Measurements from ENCODE around the gene ZNF678. TPM values are rescaled to one million over a fixed set of nuclear protein-coding genes. Genes with fewer than 3 reads are reported as not detected.

ZNF678 gene
- total RNA-seq, 1 donor from 2014 or later, result 20.3 TPM

GRCh38 chr1:227632325-227632724 lies 69.0 kb downstream of the ZNF678 start:
- DNase-seq (no peak), ATAC-seq (ENCODE audit: low read depth) (no peak)
- intact Hi-C loops (cut with micrococcal nuclease), result no loop called here
- H3K4me1 Mint-ChIP-seq, result no peaks in the 10 kb centered on the region
- no peak overlapping the region for H3K27ac Mint-ChIP-seq
- H3K4me3 Mint-ChIP-seq, result no peak overlapping the region
- peaks cover 80% of the 10 kb centered on the region for H3K36me3 Mint-ChIP-seq (ENCODE audit: low read depth)
- POLR2A ChIA-PET, result no interaction called here
- TF ChIP-seq, protein P1, sequence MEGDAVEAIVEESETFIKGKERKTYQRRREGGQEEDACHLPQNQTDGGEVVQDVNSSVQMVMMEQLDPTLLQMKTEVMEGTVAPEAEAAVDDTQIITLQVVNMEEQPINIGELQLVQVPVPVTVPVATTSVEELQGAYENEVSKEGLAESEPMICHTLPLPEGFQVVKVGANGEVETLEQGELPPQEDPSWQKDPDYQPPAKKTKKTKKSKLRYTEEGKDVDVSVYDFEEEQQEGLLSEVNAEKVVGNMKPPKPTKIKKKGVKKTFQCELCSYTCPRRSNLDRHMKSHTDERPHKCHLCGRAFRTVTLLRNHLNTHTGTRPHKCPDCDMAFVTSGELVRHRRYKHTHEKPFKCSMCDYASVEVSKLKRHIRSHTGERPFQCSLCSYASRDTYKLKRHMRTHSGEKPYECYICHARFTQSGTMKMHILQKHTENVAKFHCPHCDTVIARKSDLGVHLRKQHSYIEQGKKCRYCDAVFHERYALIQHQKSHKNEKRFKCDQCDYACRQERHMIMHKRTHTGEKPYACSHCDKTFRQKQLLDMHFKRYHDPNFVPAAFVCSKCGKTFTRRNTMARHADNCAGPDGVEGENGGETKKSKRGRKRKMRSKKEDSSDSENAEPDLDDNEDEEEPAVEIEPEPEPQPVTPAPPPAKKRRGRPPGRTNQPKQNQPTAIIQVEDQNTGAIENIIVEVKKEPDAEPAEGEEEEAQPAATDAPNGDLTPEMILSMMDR (IDR thresholded peaks at IDR 0.05), result no peak
- H3K27me3 Mint-ChIP-seq, result no peaks in the 10 kb centered on the region
- CTCF ChIA-PET, result no interaction called here
- H3K9me3 Mint-ChIP-seq, result peaks cover 33% of the 10 kb centered on the region

DNA sequence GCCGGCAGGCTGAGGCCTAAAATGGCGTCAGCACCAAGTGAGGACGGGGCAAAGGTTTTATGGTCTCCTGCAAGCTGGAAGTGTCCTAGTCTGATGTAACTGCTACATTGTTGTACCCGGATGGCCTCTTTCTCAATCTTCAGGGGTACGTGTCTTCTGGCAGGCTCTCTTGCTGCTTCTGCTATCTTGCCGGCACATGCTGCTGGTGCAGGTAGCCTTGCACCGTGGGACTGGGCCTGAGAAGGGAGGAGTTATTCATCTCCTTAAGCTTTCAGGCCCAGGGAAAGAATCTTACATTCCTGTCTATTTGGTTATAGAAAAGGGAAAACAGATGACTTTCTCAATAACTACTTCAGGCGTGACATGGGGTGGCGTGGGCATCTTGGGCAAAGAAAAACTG lies 72.2 kb downstream of the ZNF678 start:
- peaks cover 65% of the 10 kb centered on the region for H3K36me3 Mint-ChIP-seq (ENCODE audit: low read depth)

GRCh38 chr1:227654431-227654830 lies 91.1 kb downstream of the ZNF678 start:
- ChIA-PET POLR2A (no interaction called here), CTCF (no interaction called here)
- H3K27ac Mint-ChIP-seq, result no peak overlapping the region
- intact Hi-C loops (cut with micrococcal nuclease), result no loop called here
- H3K27me3 Mint-ChIP-seq, result no peaks in the 10 kb centered on the region
- ATAC-seq (ENCODE audit: low read depth), result no peak
- peaks cover 80% of the 10 kb centered on the region for H3K36me3 Mint-ChIP-seq (ENCODE audit: low read depth)
- no peak for DNase-seq
- no peak overlapping the region for H3K4me3 Mint-ChIP-seq
- no peaks in the 10 kb centered on the region for H3K4me1 Mint-ChIP-seq
- TF ChIP-seq, protein P1 (IDR thresholded peaks at IDR 0.05), result no peak
- peaks cover 52% of the 10 kb centered on the region for H3K9me3 Mint-ChIP-seq

More for the DNA sequence above, 72.2 kb downstream of the ZNF678 start:
- H3K9me3 Mint-ChIP-seq, result peaks cover 32% of the 10 kb centered on the region
- no peak overlapping the region for H3K4me3 Mint-ChIP-seq
- no peaks in the 10 kb centered on the region for H3K27me3 Mint-ChIP-seq
- no peaks in the 10 kb centered on the region for H3K4me1 Mint-ChIP-seq
- TF ChIP-seq, protein P1 (IDR thresholded peaks at IDR 0.05), result no peak
- intact Hi-C loops (cut with micrococcal nuclease), result no loop called here
- no peak for DNase-seq
- H3K27ac Mint-ChIP-seq, result no peak overlapping the region
- ChIA-PET POLR2A (no interaction called here), CTCF (no interaction called here)
- ATAC-seq (ENCODE audit: low read depth), result no peak

DNA sequence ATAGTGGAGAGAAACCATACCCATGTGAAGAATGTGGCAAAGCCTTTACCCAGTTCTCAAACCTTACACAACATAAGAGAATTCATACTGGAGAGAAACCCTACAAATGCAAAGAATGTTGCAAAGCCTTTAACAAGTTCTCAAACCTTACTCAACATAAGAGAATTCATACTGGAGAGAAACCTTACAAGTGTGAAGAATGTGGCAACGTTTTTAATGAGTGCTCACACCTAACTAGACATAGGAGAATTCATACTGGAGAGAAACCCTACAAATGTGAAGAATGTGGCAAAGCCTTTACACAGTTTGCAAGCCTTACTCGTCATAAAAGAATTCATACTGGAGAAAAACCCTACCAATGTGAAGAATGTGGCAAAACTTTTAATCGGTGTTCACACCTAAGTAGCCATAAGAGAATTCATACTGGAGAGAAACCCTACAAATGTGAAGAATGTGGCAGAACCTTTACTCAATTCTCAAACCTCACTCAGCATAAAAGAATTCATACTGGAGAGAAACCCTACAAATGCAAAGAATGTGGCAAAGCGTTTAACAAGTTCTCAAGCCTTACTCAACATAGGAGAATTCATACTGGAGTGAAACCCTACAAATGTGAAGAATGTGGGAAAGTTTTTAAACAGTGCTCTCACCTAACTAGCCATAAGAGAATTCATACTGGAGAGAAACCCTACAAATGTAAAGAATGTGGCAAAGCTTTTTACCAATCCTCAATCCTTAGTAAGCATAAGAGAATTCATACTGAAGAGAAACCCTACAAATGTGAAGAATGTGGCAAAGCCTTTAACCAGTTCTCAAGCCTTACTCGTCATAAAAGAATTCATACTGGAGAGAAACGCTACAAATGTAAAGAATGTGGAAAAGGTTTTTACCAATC lies 91.7 kb downstream of the ZNF678 start:
- Mint-ChIP-seq H3K4me1 (no peaks in the 10 kb centered on the region), H3K27me3 (no peaks in the 10 kb centered on the region), H3K4me3 (no peak overlapping the region), H3K36me3 (ENCODE audit: low read depth) (peaks cover 77% of the 10 kb centered on the region), H3K27ac (no peak overlapping the region), H3K9me3 (peaks cover 51% of the 10 kb centered on the region)
- ATAC-seq (ENCODE audit: low read depth), result no peak
- ChIA-PET POLR2A (no interaction called here), CTCF (no interaction called here)
- no peak for DNase-seq
- intact Hi-C loops (cut with micrococcal nuclease), result loop anchor here (5.0 kb wide), 1 partner anchor 72 kb away; no protein-coding TSS in a partner anchor
- TF ChIP-seq, protein P1 (IDR thresholded peaks at IDR 0.05), result no peak

GRCh38 chr1:227661495-227661894 lies 98.1 kb downstream of the ZNF678 start:
- TF ChIP-seq, protein P1 (IDR thresholded peaks at IDR 0.05), result no peak
- POLR2A ChIA-PET, result no interaction called here
- DNase-seq (no peak), ATAC-seq (ENCODE audit: low read depth) (no peak)
- Mint-ChIP-seq H3K27me3 (no peaks in the 10 kb centered on the region), H3K27ac (no peak overlapping the region), H3K36me3 (ENCODE audit: low read depth) (peaks cover 75% of the 10 kb centered on the region), H3K9me3 (peaks cover 46% of the 10 kb centered on the region), H3K4me3 (no peak overlapping the region), H3K4me1 (no peaks in the 10 kb centered on the region)
- CTCF ChIA-PET, result no interaction called here
- intact Hi-C loops (cut with micrococcal nuclease), result no loop called here

All from activated B cell treated with CpG ODN at 0.5 μM for 24 hours (primary cell).